Sigmoid colon (tissue), 7 donors: Measurements from ENCODE around the gene CAMSAP2. TPM values are rescaled to one million over a fixed set of nuclear protein-coding genes. Genes with fewer than 3 reads are reported as not detected.

Experiments used
- DNase-seq: peaks from one replicate; pipeline ENCODE4 v3.0.0-alpha.2; 2019
- H3K27ac ChIP-seq, 4 donors: fragments of 200-600 bp; sonication (generic); one replicate each; pipeline ENCODE4 v1.5.1; 2016 to 2019; ENCODE audit warnings: mild to moderate bottlenecking in 1 of 4
- H3K27me3 ChIP-seq, 3 donors: fragments of 200-600 bp; sonication (generic); one replicate each; pipeline ENCODE4 v1.5.1; 2019; ENCODE audit warnings: mild to moderate bottlenecking in 1 of 3
- H3K36me3 ChIP-seq, 4 donors: fragments of 200-600 bp; sonication (generic); one replicate each; pipeline ENCODE4 v1.5.1; 2016 to 2019
- H3K4me1 ChIP-seq, 4 donors: fragments of 200-600 bp; sonication (generic); one replicate each; pipeline ENCODE4 v1.5.1; 2017 to 2019
- H3K4me3 ChIP-seq, 4 donors: fragments of 200-600 bp; sonication (generic); one replicate each; pipeline ENCODE4 v1.5.1; 2017 to 2019; ENCODE audit warnings: mild to moderate bottlenecking in 2 of 4, moderate library complexity in 1 of 4
- H3K9me3 ChIP-seq, 4 donors: fragments of 200-600 bp in 3 of 4; sonication (generic) in 3 of 4; one replicate each; pipeline versions ENCODE4 v1.5.1 to v1.6.1; 2013 to 2019
- EP300 ChIP-seq, 4 donors: sonication (generic); formaldehyde crosslinking; IDR thresholded peaks; one replicate each; pipeline ENCODE4 v1.6.1; 2017; ENCODE audit warnings: antibody characterized with exemption in 4 of 4
- POLR2A ChIP-seq, 2 donors: fragments of 450-650 bp; IDR thresholded peaks; one replicate each; pipeline ENCODE4 v1.6.1; 2016; ENCODE audit warnings: antibody characterized with exemption in 2 of 2, mild to moderate bottlenecking in 2 of 2, moderate library complexity in 2 of 2
- POLR2AphosphoS5 ChIP-seq, 4 donors: sonication (generic); formaldehyde crosslinking; IDR thresholded peaks; one replicate each; pipeline ENCODE4 v1.6.1; 2017; ENCODE audit warnings: antibody characterized with exemption in 4 of 4
- WGBS, 2 donors: extraction: QIAGEN DNeasy Blood & Tissue Kit; methylation state at CpG; one replicate each; pipeline ENCODE4 v1.1.7; 2013; 5-methylcytosine and 5-hydroxymethylcytosine counted together
- intact Hi-C: fragments of 100-400 bp; cut with DNase I; formaldehyde crosslinking; loops from one replicate; pipeline ENCODE4 v1.15.1; 2023
- polyA plus RNA-seq, 3 donors: library from polyadenylated mRNA; stranded (reverse); fragments of 200-250 nt; gene quantifications; one replicate each; pipeline ENCODE4 v1.2.3, GENCODE V29; 2013
- total RNA-seq, 4 donors: library from RNA; depleted of rRNA; stranded (reverse); fragments of >200 nt; gene quantifications; one replicate each; pipeline ENCODE4 v1.1.0, GENCODE V29; 2016
- TF ChIP-seq, protein P1 (sequence below), 4 experiments: fragments of 450-650 bp in 3 of 4; fragments of 200-600 bp in 1 of 4; IDR thresholded peaks; one replicate each; pipeline ENCODE4 v1.5.1; 2016 to 2019; ENCODE audit warnings: antibody characterized with exemption in 4 of 4, mild to moderate bottlenecking in 3 of 4, moderate library complexity in 2 of 4
- donor health status: healthy with polysubstance abuse.
- donor health status: Bipolar disorder and iron deficiency.
- donor health status: healthy.

CAMSAP2 gene
- total and polyA plus RNA-seq, 7 donors = 1.2 to 40.7 (median 31.8) TPM

DNA sequence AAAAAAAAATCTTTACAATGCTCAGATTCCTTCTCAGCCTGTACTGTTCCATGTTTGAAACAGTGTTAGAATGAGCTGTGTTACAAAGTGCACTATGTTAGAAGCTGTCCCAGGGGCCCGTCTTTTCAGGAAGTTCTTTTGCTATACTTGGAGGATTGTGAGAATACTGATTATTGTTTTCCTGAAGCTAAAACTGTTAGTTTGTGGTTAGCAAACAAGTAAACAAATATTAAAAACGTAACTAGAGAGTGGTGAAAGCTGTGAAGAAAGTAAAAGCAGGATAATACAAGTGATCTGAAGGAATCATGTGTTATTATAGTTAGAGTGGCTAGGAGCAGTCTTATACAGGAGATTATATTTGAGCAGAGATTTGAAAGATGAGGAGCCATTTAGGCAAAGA lies 35.6 kb downstream of the CAMSAP2 start:
- intact Hi-C loops = no loop called here

DNA sequence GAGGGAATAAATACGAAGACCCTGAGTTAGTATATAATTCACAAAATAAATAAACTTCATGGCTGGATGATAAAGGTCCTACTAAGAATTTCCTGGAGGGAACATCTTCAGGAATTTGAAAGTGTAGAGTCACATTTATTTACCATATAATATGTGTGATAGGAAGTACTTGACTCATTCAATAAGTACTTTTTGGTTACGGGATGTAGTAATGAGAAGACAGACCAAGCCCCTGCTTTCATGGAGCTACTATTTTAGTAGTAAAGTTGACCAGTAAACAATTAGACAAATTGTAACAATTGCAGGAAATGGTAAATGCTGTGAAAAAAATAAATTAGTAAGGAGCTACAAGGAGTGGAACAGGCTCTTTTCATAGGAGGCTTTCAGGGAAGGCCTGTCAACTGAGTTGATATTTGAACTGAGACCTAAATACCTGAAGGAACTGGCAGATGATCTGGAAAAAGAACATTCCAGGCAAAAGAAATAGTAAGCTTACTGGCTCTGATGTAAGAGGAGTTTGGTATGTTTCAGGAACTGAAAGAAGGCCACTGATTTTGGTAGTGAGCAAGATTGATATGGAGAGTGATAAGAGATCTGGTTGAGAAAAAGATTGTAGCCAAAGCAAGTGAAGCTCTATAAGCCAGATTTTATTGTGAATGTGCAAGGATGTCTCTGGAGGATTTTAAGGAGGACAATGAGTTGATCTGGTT lies 36.2 kb downstream of the CAMSAP2 start:
- 82 to 87% methylated on average over 2 of the region's 2 CpGs for WGBS, 2 donors

More for the DNA sequence above, 35.6 kb downstream of the CAMSAP2 start:
- peak overlapping the region in 1 of 4 donors; percentile 56 for H3K27ac ChIP-seq
- WGBS, 2 donors = 36 to 46% methylated on average over 2 of the region's 2 CpGs
- no peaks in the 10 kb centered on the region for H3K27me3 ChIP-seq
- no peak overlapping the region for H3K4me3 ChIP-seq
- no peaks in the 10 kb centered on the region for H3K9me3 ChIP-seq
- DNase-seq = no peak
- peaks cover 0 to 8% (median 0%) of the 10 kb centered on the region in 4 donors for H3K36me3 ChIP-seq
- H3K4me1 ChIP-seq = peaks cover 0 to 29% (median 18%) of the 10 kb centered on the region in 4 donors
- no peak for TF ChIP-seq EP300 (IDR thresholded peaks at IDR 0.05)

DNA sequence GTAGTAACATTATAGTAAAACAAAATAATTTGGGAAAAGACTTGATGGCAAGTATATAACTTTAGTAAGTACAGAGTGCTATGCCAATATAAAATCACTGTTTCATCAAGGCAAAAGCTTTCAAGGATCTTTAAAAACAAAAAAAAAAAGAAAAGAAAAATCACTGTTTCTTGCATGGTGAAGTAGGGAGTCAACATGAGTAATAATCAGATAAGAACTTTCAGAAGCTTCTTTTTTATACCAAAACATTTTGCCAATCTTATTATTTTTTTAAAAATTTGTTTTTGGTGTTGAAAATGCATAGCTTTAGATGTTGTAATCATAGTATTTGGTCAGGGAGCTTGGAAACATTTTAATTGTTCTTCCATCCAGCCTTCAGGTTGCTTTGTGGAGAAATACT lies 37.2 kb downstream of the CAMSAP2 start:
- Histone ChIP-seq H3K27ac (peak overlapping the region in 3 of 4 donors; percentile 20 to 56 (median 27)), H3K9me3 (no peaks in the 10 kb centered on the region), H3K27me3 (no peaks in the 10 kb centered on the region), H3K36me3 (no peaks in the 10 kb centered on the region), H3K4me1 (peaks cover 0 to 38% (median 26%) of the 10 kb centered on the region in 4 donors), H3K4me3 (no peak overlapping the region)
- intact Hi-C loops = loop anchor here (5.0 kb wide), 1 partner anchor 34 kb away; no protein-coding TSS in a partner anchor
- TF ChIP-seq EP300 (IDR thresholded peaks at IDR 0.05) (no peak), POLR2AphosphoS5 (IDR thresholded peaks at IDR 0.05) (no peak), POLR2A (IDR thresholded peaks at IDR 0.05) (no peak)
- TF ChIP-seq, protein P1, sequence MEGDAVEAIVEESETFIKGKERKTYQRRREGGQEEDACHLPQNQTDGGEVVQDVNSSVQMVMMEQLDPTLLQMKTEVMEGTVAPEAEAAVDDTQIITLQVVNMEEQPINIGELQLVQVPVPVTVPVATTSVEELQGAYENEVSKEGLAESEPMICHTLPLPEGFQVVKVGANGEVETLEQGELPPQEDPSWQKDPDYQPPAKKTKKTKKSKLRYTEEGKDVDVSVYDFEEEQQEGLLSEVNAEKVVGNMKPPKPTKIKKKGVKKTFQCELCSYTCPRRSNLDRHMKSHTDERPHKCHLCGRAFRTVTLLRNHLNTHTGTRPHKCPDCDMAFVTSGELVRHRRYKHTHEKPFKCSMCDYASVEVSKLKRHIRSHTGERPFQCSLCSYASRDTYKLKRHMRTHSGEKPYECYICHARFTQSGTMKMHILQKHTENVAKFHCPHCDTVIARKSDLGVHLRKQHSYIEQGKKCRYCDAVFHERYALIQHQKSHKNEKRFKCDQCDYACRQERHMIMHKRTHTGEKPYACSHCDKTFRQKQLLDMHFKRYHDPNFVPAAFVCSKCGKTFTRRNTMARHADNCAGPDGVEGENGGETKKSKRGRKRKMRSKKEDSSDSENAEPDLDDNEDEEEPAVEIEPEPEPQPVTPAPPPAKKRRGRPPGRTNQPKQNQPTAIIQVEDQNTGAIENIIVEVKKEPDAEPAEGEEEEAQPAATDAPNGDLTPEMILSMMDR (IDR thresholded peaks at IDR 0.05) = no peak
- no peak for DNase-seq

More for the DNA sequence above, 36.2 kb downstream of the CAMSAP2 start:
- Histone ChIP-seq H3K4me1 (peaks cover 0 to 29% (median 19%) of the 10 kb centered on the region in 4 donors), H3K9me3 (no peaks in the 10 kb centered on the region), H3K27ac (peak overlapping the region in 2 of 4 donors; percentile 20 to 56), H3K27me3 (no peaks in the 10 kb centered on the region), H3K36me3 (peaks cover 0 to 3% (median 0%) of the 10 kb centered on the region in 4 donors), H3K4me3 (no peak overlapping the region)
- intact Hi-C loops = loop anchor here (5.0 kb wide), 1 partner anchor 33 kb away; no protein-coding TSS in a partner anchor
- no peak for DNase-seq
- TF ChIP-seq POLR2AphosphoS5 (IDR thresholded peaks at IDR 0.05) (no peak), EP300 (IDR thresholded peaks at IDR 0.05) (no peak), POLR2A (IDR thresholded peaks at IDR 0.05) (no peak)
- TF ChIP-seq, protein P1 (IDR thresholded peaks at IDR 0.05) = no peak

DNA sequence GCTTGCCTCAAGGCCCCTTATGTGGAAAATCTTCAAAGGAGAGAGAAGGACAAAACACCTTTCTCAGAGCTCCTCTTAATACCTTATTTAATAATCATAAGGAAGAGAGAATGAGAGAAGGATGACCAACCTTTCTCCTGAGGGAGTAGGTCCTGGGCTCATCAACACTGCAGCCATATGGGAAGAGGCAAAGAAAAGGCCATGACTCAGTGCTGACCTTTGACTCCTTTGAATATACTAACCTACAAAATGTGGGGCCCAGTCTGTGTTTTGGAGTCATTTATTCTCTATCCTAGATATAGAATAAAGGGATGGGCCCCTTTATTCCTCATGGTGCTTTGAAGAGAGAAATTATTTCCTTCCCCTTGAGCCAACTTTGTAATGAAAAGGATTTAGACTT lies 38.3 kb downstream of the CAMSAP2 start:
- DNase-seq = no peak
- Histone ChIP-seq H3K4me3 (no peak overlapping the region), H3K9me3 (no peaks in the 10 kb centered on the region), H3K27ac (peak overlapping the region in 2 of 4 donors; percentile 20 to 56), H3K4me1 (peaks cover 0 to 44% (median 33%) of the 10 kb centered on the region in 4 donors), H3K27me3 (no peaks in the 10 kb centered on the region), H3K36me3 (no peaks in the 10 kb centered on the region)
- intact Hi-C loops = loop anchor here (5.0 kb wide), 1 partner anchor 35 kb away; no protein-coding TSS in a partner anchor
- TF ChIP-seq, protein P1 (IDR thresholded peaks at IDR 0.05) = no peak
- TF ChIP-seq EP300 (IDR thresholded peaks at IDR 0.05) (no peak), POLR2AphosphoS5 (IDR thresholded peaks at IDR 0.05) (no peak), POLR2A (IDR thresholded peaks at IDR 0.05) (no peak)

DNA sequence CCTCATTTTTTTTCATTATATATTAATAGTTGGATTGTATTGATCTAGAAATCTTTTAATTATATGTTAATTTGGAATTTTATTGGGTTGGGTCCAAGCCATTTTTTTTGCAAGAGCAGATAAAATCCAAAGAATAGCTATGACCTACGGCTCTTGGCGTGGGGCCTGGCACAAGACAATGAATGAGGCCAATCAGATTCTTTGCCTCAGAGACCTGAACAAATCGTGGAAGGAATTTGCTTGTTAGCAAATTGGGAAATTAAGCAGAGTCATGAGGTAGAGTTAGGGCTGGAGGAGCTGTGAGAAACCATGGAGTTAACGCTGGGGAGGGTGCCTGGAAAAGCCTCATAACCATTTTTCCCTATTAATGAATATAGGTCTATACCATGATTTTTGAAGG lies 40.1 kb downstream of the CAMSAP2 start:
- no peaks in the 10 kb centered on the region for H3K9me3 ChIP-seq
- H3K4me1 ChIP-seq = peaks cover 0 to 44% (median 33%) of the 10 kb centered on the region in 4 donors
- H3K27ac ChIP-seq = peak overlapping the region in 1 of 4 donors; percentile 16
- 86 to 87% methylated on average over 4 of the region's 4 CpGs for WGBS, 2 donors
- intact Hi-C loops = loop anchor here (5.0 kb wide), 1 partner anchor 36 kb away; no protein-coding TSS in a partner anchor
- no peaks in the 10 kb centered on the region for H3K27me3 ChIP-seq
- H3K36me3 ChIP-seq = no peaks in the 10 kb centered on the region
- no peak for DNase-seq
- H3K4me3 ChIP-seq = no peak overlapping the region
- TF ChIP-seq POLR2AphosphoS5 (IDR thresholded peaks at IDR 0.05) (no peak), EP300 (IDR thresholded peaks at IDR 0.05) (no peak), POLR2A (IDR thresholded peaks at IDR 0.05) (no peak)
- TF ChIP-seq, protein P1 (IDR thresholded peaks at IDR 0.05) = no peak
